ENCODE data around the gene TBC1D21.
A peak's percentile ranks its signal among the peaks of the same experiment; 100 is the strongest.

The TBC1D21 gene, protein sequence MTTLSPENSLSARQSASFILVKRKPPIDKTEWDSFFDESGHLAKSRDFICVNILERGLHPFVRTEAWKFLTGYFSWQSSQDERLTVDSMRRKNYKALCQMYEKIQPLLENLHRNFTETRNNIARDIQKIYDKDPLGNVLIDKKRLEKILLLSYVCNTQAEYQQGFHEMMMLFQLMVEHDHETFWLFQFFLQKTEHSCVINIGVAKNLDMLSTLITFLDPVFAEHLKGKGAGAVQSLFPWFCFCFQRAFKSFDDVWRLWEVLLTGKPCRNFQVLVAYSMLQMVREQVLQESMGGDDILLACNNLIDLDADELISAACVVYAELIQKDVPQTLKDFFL

DNA sequence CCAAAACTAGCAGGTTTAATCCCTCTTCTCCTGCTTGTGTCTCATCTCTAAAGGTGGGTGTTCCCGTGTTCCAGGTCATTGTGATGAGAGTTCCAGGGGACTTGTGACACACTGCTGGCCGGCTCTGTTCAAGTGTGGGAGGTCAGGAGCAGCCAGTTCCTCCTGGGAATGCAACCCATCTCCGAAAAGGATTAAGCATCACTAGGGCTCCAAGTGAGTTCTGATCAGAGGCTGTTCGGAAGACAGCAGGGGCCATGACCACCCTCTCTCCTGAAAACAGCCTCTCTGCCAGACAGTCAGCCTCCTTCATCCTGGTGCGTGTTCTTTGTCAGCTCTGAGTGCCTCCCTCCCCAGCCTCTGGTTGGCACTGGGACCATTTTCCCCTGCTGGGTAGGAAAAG lies at the start of gene TBC1D21:
TSS of gene TBC1D21 (plus strand) at position 109 of the 400 bp plus-strand sequence. CDS start at position 255, 146 bp downstream.
- no peak for DNase-seq (ENCODE audit: low spot score)

DNA sequence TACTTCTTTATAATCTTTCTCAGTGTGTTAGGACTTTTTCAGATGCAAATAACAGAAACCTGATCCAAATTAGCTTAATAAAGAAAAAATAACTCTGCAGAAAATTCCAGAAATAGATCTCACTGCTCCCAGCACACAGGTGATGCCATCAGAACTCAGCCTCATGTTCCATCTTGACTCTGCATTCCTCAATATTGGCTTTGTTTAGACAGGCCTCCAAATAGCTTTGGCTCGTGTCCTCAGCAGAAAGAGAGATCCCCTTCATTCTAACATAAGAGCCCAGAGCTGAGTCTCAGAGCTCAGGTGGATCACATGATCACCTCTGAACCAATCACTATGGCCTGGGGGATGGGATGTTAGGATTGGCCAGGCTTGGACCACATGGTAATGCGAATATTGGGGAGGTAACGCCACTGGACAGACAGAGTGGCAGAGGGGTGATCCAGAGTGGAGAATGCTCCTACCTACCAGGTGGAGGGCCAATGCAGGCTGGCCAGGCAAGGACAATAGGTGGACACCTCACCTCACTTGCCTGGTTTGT lies 46.6 kb upstream of the TBC1D21 start:
- no peak for DNase-seq (ENCODE audit: low spot score)

DNA sequence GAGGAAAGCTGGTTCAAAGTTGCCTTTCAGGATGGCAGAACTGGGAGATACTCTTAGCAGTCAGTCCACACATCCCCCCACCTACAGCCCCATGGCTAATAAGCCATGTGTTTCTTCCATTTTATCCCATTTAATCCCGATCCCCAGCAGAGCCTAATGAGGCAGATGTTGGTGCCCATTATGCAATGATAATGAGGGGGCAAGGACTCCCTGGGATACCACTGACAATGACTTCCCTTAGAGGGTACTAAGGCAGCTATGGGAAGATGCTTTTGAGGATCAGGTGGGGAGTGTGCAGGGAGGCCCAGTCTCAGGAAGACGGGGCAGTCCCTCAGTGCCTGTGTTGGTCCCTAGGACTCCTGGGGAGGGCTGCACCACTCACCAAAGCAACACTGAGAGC lies 43.8 kb upstream of the TBC1D21 start:
- DNase-seq (ENCODE audit: low spot score) = no peak

DNA sequence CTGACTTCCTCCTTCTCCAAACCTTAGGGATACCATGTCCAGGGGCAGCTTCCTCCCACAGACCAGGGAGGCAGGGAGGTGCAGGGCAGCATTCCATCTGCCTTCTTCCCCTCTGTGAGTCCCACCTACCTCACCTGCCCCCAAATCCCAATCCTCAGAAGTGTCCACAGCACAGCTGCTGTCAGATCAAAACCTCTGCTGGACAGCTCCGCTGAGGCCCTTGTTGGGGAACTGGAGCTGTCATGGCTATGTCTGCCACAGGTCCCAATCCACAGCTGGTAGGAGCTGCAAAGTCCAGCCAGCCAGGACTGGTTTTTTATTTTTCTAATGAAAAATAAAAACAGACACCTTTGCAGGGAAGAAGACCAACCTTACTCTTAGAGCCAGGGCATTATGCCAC lies 40.7 kb upstream of the TBC1D21 start:
- no peak for DNase-seq (ENCODE audit: low spot score)

DNA sequence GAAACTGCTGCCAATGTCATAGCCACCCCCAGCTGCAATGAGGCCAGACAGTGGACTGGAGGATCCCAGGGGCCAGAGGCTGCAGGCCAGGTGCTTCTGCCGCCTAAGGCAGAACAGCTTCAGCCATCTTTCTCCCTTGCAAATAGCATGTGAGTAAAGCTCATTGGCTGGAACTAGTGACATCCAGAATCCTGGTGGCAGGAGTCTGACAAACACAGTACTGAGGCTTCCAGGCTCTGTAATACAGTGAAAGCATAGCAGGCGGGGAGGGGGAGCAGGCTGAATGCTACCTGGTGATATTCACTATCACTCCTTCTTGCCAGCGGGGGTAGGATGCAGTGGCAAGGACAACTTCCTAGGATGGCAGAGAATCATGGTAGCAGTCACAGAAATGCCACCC lies 36.5 kb upstream of the TBC1D21 start:
- no peak for DNase-seq (ENCODE audit: low spot score)

DNA sequence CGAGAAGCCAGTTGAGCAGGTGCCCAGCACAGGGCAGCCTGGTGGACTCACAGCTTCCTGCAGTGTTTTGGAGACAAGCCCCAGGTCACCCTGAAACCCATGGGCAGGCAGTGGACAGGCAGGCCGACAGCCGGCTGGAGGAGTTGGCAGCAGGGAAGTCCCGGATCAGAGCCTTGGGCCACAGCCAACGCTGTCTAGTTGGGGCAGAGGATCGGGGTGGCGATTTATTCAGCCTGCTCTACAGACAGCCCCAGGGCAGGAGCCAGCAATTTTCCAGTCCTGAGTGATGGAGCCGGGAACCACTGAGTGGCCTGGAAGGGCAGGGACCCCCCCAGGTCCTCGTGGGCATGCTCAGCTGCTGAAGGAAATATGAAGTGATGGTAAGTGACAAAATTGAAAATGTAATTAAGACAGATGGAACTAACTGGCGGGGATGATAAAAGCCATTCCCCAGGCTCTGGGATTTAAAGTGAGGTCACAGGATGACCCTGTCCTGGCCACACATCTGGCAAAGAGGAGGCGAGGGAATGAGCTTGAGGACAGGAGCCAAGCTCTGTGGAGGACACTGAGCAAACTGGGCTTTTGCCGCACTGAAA lies 34.4 kb upstream of the TBC1D21 start:
- peak; percentile 4 for DNase-seq (ENCODE audit: low spot score)

DNA sequence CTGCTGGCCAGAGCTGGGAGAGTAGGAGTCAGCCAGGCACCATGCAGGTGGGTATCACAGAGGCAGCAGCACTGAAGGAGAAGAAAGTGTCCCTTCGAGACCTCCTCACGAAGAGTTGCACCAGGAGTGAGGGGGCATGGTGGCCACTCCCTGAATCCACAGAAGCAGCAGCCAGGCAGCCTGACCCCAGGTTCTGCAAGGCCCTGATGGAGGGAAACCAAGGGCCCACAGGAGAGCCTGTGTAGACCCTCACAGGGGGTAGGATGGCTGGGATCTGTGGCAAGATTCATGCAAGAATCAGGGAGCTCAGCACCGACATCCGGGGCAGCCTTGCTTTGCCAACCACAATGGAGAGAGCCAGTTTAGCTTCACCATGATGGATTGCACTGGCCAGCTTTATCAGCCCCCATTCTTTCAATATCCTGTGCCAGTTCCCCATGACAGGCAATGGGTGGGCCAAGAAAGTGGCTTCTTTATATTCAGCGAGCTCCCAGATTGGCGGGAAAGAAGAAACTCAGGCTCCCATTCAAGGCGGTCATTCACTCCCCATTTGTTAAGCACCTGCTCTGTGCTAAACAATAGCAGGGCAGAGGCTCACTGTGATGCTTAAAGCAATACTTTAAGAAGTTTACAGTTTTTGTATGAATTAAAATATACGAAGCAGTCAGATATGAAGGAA lies 33.5 kb upstream of the TBC1D21 start:
- DNase-seq (ENCODE audit: low spot score) = no peak

DNA sequence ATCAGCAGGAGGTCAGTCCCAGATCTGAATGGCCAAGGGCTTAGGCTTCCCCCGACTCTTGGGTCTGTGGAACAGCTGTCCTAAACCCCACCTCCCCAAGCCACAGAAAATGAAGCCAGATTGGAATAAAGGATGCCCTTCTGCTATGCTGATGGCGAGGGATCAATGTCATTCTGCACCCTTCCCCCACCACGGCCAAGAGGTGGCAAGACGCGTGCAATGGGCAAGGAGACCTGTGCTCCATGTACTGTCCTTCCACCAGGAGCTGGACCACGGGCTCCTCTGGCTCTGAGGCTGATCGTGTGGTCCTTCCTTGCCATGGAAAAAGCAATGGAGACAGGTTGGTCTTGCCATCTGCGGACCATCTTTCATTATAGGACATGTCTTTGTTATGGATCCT lies 32.6 kb upstream of the TBC1D21 start:
- DNase-seq (ENCODE audit: low spot score) = no peak

DNA sequence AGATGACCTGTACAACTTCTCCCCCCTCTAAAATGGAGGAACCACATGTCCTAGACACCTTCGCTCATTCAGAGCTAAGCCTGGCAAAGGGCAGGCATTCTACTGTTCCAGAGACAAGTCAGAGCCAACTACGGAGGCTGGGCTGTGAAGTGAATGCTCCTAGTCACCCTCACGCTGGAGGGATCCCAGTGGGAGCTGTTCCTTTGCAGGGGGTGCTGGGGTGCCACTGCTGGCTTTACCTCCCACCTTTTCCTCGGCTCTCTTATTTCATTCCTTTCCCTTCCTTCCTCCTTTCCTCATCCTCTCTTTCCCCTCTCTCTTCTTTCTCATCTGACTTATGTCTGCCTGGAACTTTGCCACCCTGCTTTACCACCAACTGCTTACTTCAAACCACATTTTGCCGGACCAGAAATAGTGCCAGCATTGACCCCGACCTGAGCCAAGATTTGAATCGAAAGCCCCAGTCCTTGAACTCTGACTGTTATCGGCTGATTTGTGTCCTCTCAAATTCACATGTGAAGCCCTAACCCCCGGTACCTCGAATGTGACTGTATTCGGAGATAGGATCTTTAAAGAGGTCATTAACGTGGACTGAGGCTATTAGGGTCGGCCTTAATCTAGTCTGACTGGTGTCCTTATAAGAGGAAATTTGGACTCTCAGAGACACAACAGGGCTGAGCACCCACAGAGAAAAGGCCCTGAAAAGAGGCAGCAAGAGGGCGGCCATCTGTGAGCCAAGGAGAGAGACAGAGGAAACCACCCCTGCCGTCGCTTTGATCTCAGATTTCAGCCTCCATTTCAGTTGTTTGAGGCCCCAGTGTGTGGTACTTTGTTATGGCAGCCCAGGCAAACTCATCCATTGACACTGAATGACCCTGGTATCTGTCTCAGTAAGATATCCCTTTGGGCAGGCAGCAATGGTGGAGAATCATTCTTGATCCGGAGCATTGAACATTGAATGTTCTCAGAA lies 31.3 kb upstream of the TBC1D21 start:
- DNase-seq (ENCODE audit: low spot score) = no peak

DNA sequence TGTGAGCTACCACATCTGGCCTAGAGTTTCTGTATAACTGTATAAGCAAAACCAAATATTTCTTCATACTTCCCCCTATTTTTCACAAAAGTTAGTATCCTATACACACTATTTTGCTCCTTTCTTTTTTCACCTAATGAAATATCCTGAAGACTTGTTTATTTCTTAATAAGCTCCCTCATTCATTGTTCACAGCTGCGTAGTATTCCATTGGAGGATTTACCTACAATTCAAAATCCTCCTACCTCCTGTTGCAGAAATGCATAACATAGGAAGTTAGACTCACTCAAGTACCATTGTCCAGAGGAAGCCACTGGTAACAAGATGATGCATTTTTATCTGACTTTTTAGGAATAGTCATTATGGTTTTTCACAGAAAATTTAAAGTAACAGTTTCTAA lies 29.6 kb upstream of the TBC1D21 start:
- DNase-seq (ENCODE audit: low spot score) = no peak

DNA sequence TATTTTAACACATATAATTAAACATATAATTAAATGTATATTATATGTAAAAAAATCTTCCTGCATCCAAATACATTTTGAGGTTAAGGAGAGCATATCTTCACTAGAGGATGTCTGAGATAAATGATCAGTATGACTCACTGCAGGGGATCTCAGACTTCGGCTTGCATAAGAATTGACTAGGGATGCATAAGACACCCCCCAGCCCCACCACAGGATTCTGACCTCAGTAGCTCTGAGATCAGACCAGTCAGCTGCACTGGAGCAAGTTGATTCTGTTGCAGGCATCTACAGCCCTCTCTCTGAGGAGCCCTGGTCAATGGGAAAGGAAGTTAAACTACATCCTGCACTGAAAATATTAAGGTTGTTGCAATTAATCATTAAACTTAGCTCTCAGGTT lies 29.0 kb upstream of the TBC1D21 start:
- DNase-seq (ENCODE audit: low spot score) = peak; percentile 77

DNA sequence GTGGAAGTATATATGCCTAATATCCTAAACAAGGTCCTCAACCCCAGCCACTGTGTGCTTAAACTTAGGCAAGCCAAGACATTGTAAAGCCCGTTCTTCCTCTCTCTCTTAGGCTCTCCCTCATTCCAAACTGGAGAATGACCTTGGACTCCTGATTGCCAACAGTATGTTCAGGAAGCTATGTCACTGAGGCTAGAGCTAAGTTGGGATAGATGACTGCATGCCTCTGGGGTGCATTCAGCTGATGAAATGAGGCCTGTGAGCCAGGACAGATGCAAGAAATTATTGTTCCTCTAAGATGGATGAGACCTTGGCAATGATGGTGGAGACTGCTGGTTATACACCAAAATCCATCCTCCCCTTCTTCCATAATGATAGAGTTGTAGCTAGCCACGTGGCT lies 27.9 kb upstream of the TBC1D21 start:
- DNase-seq (ENCODE audit: low spot score) = no peak

DNA sequence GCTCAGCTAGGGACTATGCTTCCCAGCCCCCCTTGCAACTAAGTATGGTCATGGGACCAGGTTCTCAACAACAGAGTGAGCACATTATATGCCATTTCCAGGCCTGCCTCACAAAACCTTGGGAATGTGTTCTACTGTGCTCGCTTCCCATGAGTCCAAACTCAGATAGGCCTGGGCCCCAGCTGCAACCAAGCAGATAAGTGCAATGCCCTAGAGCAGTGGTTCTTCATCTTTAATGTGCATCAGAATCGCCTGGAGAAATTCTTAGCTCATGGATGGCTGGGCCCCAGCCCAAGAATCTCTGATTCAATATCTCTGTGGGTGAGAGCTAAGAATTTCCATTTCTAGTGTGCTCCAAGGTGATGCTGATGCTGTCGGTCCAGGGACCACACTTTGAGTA lies 27.5 kb upstream of the TBC1D21 start:
- DNase-seq (ENCODE audit: low spot score) = no peak

DNA sequence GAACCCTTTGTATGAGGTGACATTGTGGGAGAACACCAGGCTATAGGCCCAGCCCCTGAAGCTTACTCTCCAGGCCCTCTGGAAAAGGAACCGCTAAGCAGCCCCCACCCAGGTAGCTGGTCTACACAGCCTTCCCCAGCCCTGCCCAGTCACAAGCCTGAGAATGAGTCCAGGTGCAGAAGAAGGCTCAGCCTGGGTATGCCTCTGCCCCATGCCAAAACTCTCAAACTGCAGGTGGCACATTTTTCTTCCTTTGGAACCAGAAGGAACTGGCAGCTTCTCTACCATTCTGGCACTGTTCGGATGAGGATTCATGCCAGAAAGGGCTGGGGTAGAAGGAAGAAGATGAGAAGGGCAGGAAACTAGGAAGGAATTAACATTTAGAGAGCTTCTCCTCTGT lies 23.7 kb upstream of the TBC1D21 start:
- no peak for DNase-seq (ENCODE audit: low spot score)

DNA sequence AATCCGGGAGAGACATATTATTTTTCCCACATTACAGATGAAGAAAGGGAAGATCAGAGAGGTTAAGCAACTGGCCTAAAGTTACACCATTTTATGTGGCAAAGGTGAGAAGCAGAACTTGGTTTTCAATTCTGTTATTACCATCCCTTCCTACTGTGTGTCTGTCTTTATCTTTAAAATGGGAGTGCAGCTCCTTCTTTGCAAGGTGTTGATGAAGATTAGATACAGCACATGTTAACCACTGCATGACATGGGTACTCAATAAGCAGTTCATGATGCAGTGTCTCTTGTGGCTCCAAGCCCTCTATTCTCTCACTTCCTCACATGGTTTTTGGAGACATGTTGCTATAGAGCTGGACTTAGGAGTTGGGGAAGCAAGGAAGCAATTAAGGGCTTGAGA lies 23.1 kb upstream of the TBC1D21 start:
- DNase-seq (ENCODE audit: low spot score) = no peak

DNA sequence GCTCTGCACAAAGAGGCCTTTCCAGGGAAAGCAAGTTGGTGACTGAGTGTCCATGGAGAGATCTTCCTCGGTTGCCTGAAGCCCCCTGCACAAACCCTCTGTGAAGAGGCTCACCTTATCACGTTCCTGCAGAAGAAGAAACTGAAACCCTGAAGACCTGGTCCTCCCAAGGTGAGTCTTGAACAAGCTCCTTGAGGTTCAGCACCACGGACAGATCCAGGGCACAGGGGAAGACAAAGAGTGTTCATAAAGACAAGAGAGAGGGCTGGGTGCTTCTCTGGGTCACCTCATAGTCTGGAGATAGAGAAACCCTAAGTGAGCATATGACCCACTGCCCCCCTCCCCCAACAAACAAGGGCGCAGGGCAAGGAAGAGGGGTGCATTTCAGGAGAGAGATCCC lies 21.7 kb upstream of the TBC1D21 start:
- DNase-seq (ENCODE audit: low spot score) = peak; percentile 58

DNA sequence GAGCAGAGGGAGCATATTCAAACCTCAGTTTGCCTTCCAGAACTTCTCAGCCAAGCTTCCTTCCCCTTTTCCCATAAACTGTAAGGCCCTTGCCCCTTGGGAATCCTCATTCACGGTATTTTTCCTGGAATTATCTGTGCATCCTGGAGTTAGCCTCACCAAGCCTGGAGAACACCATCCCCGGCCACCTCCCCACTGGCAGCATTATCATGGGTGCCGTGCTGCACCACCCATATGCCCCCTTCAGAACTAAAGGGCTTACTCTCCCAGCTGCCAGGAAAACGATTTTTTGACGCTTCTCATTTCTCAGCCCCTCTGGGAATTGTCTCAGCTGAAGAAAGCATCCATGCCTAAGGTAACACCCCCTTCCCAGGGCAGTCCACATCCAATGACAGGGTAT lies 20.9 kb upstream of the TBC1D21 start:
- DNase-seq (ENCODE audit: low spot score) = no peak

DNA sequence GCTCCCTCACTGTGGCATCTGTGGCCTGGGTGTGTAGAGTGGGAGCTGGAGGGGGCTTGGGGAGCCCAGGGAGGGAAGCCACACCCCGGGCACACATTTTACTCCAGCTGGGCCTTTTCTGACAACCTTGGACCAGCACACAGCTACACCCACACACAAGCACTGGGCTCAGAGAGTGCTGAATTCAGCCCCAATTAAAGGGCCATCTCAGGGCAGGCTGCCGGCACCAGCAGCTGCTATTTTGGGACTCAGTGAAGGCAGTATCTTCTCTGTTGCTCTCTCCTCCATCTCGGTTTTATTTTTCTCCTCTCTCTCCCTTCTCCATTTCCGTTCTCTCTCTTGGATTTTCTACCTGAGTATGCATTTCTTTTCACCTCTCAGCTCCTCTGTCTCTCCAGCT lies 19.1 kb upstream of the TBC1D21 start:
- DNase-seq (ENCODE audit: low spot score) = no peak

DNA sequence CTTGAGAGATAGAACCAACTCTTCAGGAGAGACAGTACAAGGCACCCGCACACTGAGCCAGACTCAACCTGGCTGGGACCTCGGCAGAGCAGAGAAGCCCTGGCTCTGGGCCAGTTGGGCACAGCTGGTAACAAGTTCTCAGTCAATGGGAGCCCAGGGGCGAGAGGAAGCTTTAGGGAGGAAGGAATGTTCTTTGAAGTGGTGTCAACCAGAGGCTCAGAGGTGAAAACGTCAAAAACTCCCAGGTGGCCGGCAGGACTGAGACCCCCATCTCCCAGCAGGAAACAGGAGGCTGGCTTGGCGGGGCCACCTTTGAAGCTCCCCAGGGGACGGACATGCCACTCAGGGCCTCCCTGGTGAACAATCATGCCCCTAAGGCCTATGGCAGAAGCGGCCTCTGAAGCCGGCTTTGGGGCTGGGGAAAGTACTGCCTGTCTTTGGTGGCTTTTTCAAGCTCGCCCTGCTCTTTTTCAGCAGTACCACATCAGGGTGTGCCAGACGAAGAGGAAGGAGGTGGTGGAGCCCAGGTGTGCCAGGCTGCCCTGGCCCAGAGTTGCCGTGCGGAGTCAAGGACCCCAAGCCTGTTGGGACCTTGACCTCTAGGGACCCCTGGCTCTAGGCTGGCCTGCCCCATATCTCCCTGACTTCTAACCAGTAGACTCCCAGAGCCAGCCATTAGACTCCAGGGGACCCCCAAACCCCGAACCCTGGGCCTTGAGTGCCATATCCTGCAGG lies 16.7 kb upstream of the TBC1D21 start:
- no peak for DNase-seq (ENCODE audit: low spot score)

DNA sequence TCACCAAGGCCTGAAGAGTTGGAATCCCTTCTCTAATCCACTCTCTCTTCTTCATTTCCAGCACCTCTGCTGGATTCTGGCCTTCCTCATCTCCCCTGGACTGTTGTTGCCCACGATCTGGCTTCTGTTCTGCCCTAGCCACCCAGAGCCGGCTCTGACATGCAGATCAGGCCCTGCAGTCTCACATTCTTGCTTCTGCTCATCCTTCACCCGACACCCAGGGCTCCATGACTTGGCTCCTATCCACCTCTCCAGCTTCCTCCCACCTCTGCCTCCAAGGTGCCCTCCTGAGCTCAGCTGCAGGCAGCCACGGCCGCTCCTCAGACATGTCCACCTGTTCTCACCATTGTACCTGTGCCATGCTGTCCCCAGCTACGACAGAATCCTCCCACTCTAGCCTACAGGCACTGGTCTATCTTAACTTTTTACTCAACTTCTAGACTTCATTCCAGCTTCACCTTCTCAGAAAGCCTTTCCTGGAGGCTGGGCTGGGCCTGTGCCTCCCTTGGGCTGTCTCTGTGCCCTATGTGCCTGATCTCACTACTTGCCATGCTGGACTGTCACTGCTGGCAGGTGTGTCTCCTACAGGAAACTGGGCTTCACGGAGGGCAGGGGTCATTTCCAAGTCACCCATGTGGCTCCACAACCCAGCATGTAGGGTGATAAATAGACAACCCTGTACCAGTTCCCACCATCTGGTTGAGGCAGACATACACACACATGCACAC lies 16.0 kb upstream of the TBC1D21 start:
- DNase-seq (ENCODE audit: low spot score) = no peak

DNA sequence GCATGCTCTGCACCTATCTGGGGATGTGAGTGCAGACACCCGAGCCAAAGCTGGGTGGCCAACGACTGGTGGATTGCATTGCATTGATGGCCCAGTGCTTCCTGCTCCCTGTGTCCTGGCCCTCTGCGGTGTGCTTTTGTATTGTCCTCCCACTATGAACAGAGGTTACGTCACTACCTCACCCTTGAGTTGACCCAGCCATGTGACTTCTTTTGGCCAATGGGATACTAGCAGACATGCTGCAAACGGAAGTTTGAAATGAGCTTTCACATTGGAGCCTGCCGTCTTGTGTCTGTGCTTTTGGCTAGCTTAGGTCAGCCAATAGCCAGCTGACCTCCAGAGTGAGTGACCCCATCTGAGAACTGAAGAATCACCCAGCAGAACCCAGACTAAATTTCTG lies 15.3 kb upstream of the TBC1D21 start:
- no peak for DNase-seq (ENCODE audit: low spot score)

Data from kidney tubule cell (primary cell).